ENCODE measurements around the gene EPHB3.

GRCh38 chr3:184565421-184566211, 4.0 kb downstream of the EPHB3 start:
- TF ChIP-seq CTCF (IDR thresholded peaks at IDR 0.05) (no peak), POLR2A (IDR thresholded peaks at IDR 0.05) (no peak), EP300 (IDR thresholded peaks at IDR 0.05) (no peak)
